SU-DHL-6 (cell line): ENCODE measurements around the gene ADORA3.

Experiments used
- EZH2phosphoT487 ChIP-seq: fragments of 200-600 bp; sonication (generic), shearing (Covaris generic); conservative IDR thresholded peaks from 2 replicates; pipeline ENCODE4 v1.6.1; 2018; ENCODE audit warnings: mild to moderate bottlenecking, antibody characterized with exemption, low read length, moderate library complexity, mixed read lengths
- TF ChIP-seq, protein P1 (sequence below): fragments of 200-600 bp; sonication (generic); IDR thresholded peaks from one replicate; pipeline ENCODE4 v1.5.1; 2017; ENCODE audit warnings: antibody characterized with exemption, mild to moderate bottlenecking, low read length, moderate library complexity; ENCODE audit not compliant: insufficient read depth, poor library complexity, severe bottlenecking

DNA sequence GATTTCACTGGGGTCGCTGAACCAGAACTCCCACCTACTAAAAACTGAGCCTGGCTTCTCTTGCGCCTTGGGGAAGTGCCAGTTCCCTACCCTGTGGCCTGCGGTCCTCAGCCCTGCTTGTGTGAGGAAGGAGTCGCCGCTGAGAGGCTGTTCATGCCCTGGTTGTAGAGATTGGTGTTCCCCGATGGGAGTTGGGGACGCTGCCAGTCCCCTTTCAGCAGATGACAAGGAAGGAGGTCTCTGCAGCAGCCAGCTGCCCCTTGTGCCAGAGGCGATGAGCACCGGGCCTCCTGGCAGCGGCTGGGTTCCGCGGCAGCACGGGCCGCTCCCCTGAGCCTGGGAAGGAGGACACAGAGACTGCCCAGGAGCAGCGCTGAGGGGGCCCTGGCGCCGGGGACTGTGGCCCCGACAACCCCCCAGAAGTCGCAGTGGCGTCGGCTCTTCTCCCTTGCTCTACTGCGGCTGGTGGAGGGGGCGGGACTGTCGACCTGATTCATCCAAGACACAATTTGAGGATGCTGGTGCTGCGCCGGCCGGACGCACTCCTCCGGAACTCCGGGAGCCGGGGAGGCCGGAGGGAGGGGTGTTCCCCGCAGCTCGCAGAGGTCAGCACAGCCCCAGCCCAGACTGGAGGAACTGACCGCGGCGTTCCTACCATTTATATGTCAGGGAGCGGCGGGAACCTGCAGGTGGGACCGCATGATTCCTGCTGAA lies 12.0 kb upstream of the ADORA3 start:
- TF ChIP-seq, protein P1, sequence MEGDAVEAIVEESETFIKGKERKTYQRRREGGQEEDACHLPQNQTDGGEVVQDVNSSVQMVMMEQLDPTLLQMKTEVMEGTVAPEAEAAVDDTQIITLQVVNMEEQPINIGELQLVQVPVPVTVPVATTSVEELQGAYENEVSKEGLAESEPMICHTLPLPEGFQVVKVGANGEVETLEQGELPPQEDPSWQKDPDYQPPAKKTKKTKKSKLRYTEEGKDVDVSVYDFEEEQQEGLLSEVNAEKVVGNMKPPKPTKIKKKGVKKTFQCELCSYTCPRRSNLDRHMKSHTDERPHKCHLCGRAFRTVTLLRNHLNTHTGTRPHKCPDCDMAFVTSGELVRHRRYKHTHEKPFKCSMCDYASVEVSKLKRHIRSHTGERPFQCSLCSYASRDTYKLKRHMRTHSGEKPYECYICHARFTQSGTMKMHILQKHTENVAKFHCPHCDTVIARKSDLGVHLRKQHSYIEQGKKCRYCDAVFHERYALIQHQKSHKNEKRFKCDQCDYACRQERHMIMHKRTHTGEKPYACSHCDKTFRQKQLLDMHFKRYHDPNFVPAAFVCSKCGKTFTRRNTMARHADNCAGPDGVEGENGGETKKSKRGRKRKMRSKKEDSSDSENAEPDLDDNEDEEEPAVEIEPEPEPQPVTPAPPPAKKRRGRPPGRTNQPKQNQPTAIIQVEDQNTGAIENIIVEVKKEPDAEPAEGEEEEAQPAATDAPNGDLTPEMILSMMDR, result no peak
- TF ChIP-seq EZH2phosphoT487, result no peak
